Lung (tissue), 12 donors: ENCODE data around the gene ADAMTSL5. TPM values are rescaled to one million over a fixed set of nuclear protein-coding genes. Genes with fewer than 3 reads are reported as not detected.
"Not testable (repeated sequence)": the region's sequence is repeated elsewhere in the genome, so short reads cannot be mapped to it uniquely, and the experiment has no call there.

Experiments
- ATAC-seq: fragments of 200-7000 bp; cut with Tn5 transposase; one replicate; pipeline ENCODE4 v1.9.1; 2020; ENCODE audit warnings: moderate number of reproducible peaks; ENCODE audit not compliant: insufficient read depth, low FRiP score
- DNase-seq, 3 donors: peaks; one replicate each; pipeline ENCODE4 v3.0.0-alpha.2; 2013 to 2017
- H3K27ac ChIP-seq, 2 donors: one replicate each; pipeline ENCODE4 v1.5.1; 2013; ENCODE audit warnings: mild to moderate bottlenecking in 2 of 2, moderate library complexity in 2 of 2, control low read depth in 1 of 2, inconsistent platforms in 1 of 2, low read depth in 1 of 2, low read length in 1 of 2
- H3K27me3 ChIP-seq, 3 donors: one replicate each; pipeline ENCODE4 v1.5.1; 2013; ENCODE audit warnings: low read length in 2 of 3; ENCODE audit not compliant: control insufficient read depth in 3 of 3, insufficient read depth in 3 of 3
- H3K36me3 ChIP-seq, 4 donors: one replicate each; pipeline ENCODE4 v1.5.1; 2013; ENCODE audit warnings: low read length in 4 of 4, mild to moderate bottlenecking in 1 of 4, moderate library complexity in 1 of 4; ENCODE audit not compliant: control insufficient read depth in 4 of 4, insufficient read depth in 4 of 4
- H3K4me1 ChIP-seq, 5 donors: one replicate each; pipeline ENCODE4 v1.5.1; 2013; ENCODE audit warnings: low read length in 5 of 5, mild to moderate bottlenecking in 2 of 5, moderate library complexity in 1 of 5; ENCODE audit not compliant: control insufficient read depth in 5 of 5, insufficient read depth in 5 of 5
- H3K4me3 ChIP-seq: one replicate; pipeline ENCODE4 v1.5.1; 2013; ENCODE audit warnings: mild to moderate bottlenecking, control low read depth, moderate library complexity
- H3K9ac ChIP-seq, 2 donors: one replicate each; pipeline ENCODE4 v1.5.1; 2013; ENCODE audit warnings: low read length in 2 of 2, control low read depth in 1 of 2; ENCODE audit not compliant: insufficient read depth in 1 of 2
- H3K9me3 ChIP-seq, 4 donors: one replicate each; pipeline ENCODE4 v1.5.1; 2013; ENCODE audit warnings: low read length in 3 of 4, mild to moderate bottlenecking in 1 of 4, moderate library complexity in 1 of 4; ENCODE audit not compliant: control insufficient read depth in 4 of 4, insufficient read depth in 3 of 4
- CTCF ChIP-seq: IDR thresholded peaks from 2 replicates; pipeline ENCODE4 v1.5.1; 2012; ENCODE audit warnings: mild to moderate bottlenecking; ENCODE audit errors: control extremely low read depth, extremely low read depth
- WGBS, 2 donors: extraction: QIAGEN DNeasy Blood & Tissue Kit; methylation state at CpG; one replicate each; pipeline ENCODE4 v1.1.7; 2013; 5-methylcytosine and 5-hydroxymethylcytosine counted together
- polyA plus RNA-seq, 2 donors: library from polyadenylated mRNA; stranded (reverse); fragments of 200-250 nt; gene quantifications; one replicate each; pipeline ENCODE4 v1.2.1, GENCODE V29; 2013
- total RNA-seq, 2 donors: library from RNA; depleted of rRNA in 1 of 2; stranded (reverse); fragments of >200 nt in 1 of 2; gene quantifications; one replicate each; pipeline ENCODE4 v1.2.1, GENCODE V29; 2014 to 2021
- donor health status: control.
- donor health status: control.
- donor health status: Bipolar disorder and iron deficiency.
- donor health status: healthy.
- donor health status: DM: yes; HTN: yes; CAD: no.

The ADAMTSL5 gene
- total and polyA plus RNA-seq, 4 donors = 0.97 to 2.8 (median 1.4) TPM

- WGBS, 2 donors = 83 to 89% methylated on average over 4 of the region's 4 CpGs
- Histone ChIP-seq H3K9me3 (no peaks in the 10 kb centered on the region), H3K27me3 (peaks cover 0 to 3% (median 0%) of the 10 kb centered on the region in 3 donors), H3K36me3 (peaks cover 0 to 5% (median 0%) of the 10 kb centered on the region in 4 donors), H3K9ac (no peak overlapping the region), H3K4me3 (no peak overlapping the region), H3K27ac (no peak overlapping the region), H3K4me1 (no peaks in the 10 kb centered on the region)
- no peak for TF ChIP-seq CTCF
- DNase-seq = no peak
- no peak for ATAC-seq
Measured at GRCh38 chr19:1549332-1549945, 36.6 kb upstream of the ADAMTSL5 start.

GRCh38 chr19:1540365-1540925 is 27.6 kb upstream of the ADAMTSL5 start:
- H3K27ac ChIP-seq = no peak overlapping the region
- peak in 1 of 3 donors; percentile 49 for DNase-seq

DNA sequence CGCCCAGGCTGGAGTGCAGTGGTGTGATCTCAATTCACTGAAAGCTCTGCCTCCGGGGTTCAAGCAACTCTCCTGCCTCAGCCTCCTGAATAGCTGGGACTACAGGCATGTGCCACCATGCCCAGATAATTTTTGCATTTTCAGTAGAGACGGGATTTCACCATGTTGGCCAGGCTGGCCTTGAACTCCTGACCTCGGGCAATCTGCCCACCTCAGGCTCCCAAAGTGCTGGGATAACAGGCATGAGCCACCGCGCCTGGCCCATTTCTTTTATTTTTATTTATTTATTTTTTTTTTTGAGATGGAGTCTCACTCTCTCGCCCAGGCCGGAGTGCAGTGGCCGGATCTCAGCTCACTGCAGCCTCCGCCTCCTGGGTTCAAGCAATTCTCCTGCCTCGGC is 26.9 kb upstream of the ADAMTSL5 start:
- not testable (repeated sequence) for H3K4me1 ChIP-seq, H3K27ac ChIP-seq, H3K27me3 ChIP-seq, ATAC-seq, H3K9ac ChIP-seq, H3K36me3 ChIP-seq, H3K4me3 ChIP-seq, H3K9me3 ChIP-seq, DNase-seq
- WGBS, 2 donors = 88 to 89% methylated on average over 10 to 11 of the region's 11 CpGs

More at GRCh38 chr19:1540365-1540925, 27.6 kb upstream of the ADAMTSL5 start:
- peaks cover 0 to 4% (median 0%) of the 10 kb centered on the region in 5 donors for H3K4me1 ChIP-seq
- no peak for TF ChIP-seq CTCF
- H3K27me3 ChIP-seq = peaks cover 0 to 6% (median 0%) of the 10 kb centered on the region in 3 donors
- H3K9me3 ChIP-seq = peaks cover 0 to 5% (median 0%) of the 10 kb centered on the region in 4 donors
- H3K9ac ChIP-seq = no peak overlapping the region
- H3K36me3 ChIP-seq = no peaks in the 10 kb centered on the region
- H3K4me3 ChIP-seq = no peak overlapping the region
- ATAC-seq = no peak
- WGBS, 2 donors = 37% methylated on average over 17 of the region's 17 CpGs

DNA sequence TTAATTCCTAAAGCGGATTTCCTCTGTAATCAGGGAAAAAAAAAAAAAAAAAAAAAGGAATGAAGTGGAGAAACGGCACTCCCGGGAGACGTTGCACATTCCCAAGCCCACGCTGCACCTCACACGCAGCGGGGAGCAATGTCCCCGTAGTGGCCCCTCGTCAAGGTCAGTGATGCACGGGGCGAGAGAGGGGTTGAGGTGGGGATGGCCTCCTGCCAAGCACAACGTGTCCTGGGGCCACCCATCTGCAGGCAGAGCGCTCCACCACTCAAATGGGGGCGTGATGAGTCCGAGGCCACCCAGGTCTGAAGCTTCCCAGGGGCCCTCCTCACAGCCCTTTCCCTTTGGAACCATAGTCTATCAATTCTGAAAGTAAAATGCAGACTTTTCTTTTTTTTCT is 26.2 kb upstream of the ADAMTSL5 start:
- Histone ChIP-seq H3K4me1 (peaks cover 0 to 4% (median 0%) of the 10 kb centered on the region in 5 donors), H3K36me3 (no peaks in the 10 kb centered on the region), H3K9ac (no peak overlapping the region), H3K27ac (no peak overlapping the region), H3K27me3 (peaks cover 0 to 6% (median 0%) of the 10 kb centered on the region in 3 donors), H3K4me3 (no peak overlapping the region), H3K9me3 (peaks cover 0 to 5% (median 0%) of the 10 kb centered on the region in 4 donors)
- DNase-seq (peak in 1 of 3 donors; percentile 15), ATAC-seq (no peak)
- TF ChIP-seq CTCF = no peak
- WGBS, 2 donors = 19 to 47% methylated on average over 13 to 15 of the region's 15 CpGs

DNA sequence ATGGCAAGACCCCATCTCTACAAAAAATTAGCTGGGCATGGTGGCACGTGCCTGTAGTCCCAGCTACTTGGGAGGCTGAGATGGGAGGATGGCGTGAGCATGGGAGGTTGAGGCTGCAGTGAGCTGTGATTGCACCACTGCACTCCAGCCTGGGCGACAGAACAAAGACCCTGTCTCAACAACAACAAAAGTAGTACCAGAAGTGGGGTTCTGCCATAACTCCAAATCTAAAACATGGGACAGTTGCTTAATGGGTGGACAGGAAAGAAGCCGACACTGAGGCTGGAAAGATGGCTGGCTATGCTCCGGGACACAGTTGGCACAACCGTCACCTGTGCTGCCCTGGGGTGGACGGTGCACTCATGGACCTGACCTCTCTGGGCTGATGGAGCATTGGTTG is 22.9 kb upstream of the ADAMTSL5 start:
- ATAC-seq, H3K9me3 ChIP-seq, H3K27me3 ChIP-seq, H3K4me3 ChIP-seq, H3K27ac ChIP-seq, H3K4me1 ChIP-seq, H3K36me3 ChIP-seq, H3K9ac ChIP-seq, DNase-seq: not testable (repeated sequence)
- 91 to 97% methylated on average over 7 of the region's 7 CpGs for WGBS, 2 donors
